HG03575 (cell line): ENCODE data around the gene VSIG2.

Source experiments
- ATAC-seq: cut with Tn5 transposase; IDR thresholded peaks from one replicate; pipeline ENCODE4 v1.9.1; 2021; ENCODE audit not compliant: unreplicated experiment, insufficient number of reproducible peaks, low FRiP score; ENCODE audit errors: extremely low read depth

The VSIG2 gene

GRCh38 chr11:124752471-124753102, 532 bp upstream of the VSIG2 start:
- ATAC-seq: no peak

GRCh38 chr11:124751391-124751740, 689 bp downstream of the VSIG2 start:
- ATAC-seq: no peak

- ATAC-seq: no peak
These were observed 2.1 kb downstream of the VSIG2 start for GRCh38 chr11:124749912-124750311.

- ATAC-seq: no peak
These were observed 3.3 kb downstream of the VSIG2 start for GRCh38 chr11:124748481-124749343.

- no peak for ATAC-seq
These were observed 4.0 kb downstream of the VSIG2 start for GRCh38 chr11:124748100-124748418.

GRCh38 chr11:124747406-124748099, 4.5 kb downstream of the VSIG2 start:
- ATAC-seq: no peak

- ATAC-seq: peak; percentile 83
These were observed 5.3 kb downstream of the VSIG2 start for GRCh38 chr11:124746621-124747243.

- no peak for ATAC-seq
These were observed 6.0 kb downstream of the VSIG2 start for GRCh38 chr11:124745835-124746620.

- ATAC-seq: no peak
These were observed 6.7 kb downstream of the VSIG2 start for GRCh38 chr11:124745270-124745834.

- ATAC-seq: no peak
These were observed 9.0 kb downstream of the VSIG2 start for GRCh38 chr11:124743050-124743449.

GRCh38 chr11:124742555-124742954, 9.5 kb downstream of the VSIG2 start:
- no peak for ATAC-seq

GRCh38 chr11:124740277-124740882, 11.7 kb downstream of the VSIG2 start:
- ATAC-seq: no peak

- ATAC-seq: peak; percentile 52
These were observed 12.4 kb downstream of the VSIG2 start, which contains the start of gene NRGN for GRCh38 chr11:124739479-124740276. TSS of gene NRGN (plus strand) at chr11:124739942. CDS start at chr11:124740085, 143 bp downstream.

GRCh38 chr11:124738713-124739478, 13.2 kb downstream of the VSIG2 start:
- no peak for ATAC-seq

- ATAC-seq: no peak
These were observed 14.3 kb downstream of the VSIG2 start for GRCh38 chr11:124737638-124738305.

GRCh38 chr11:124736736-124737135, 15.3 kb downstream of the VSIG2 start:
- no peak for ATAC-seq
